Left renal cortex interstitium (tissue), 4 donors: ENCODE data around the gene ENDOG. TPM values are rescaled to one million over a fixed set of nuclear protein-coding genes. Genes with fewer than 3 reads are reported as not detected.
"Not testable (repeated sequence)": the region's sequence is repeated elsewhere in the genome, so short reads cannot be mapped to it uniquely, and the experiment has no call there.

Experiments
- DNase-seq, 4 donors: peaks; one replicate each; pipeline ENCODE4 v3.0.0-alpha.2; 2013; ENCODE audit warnings: low read depth in 4 of 4, low spot score in 2 of 4, missing footprints in 1 of 4
- polyA plus RNA-seq, 4 donors: library from polyadenylated mRNA; unstranded; fragments of 120-200 nt; gene quantifications; one replicate each; pipeline ENCODE4 v1.2.1, GENCODE V29; 2013; ENCODE audit not compliant: insufficient read length in 4 of 4

Gene ENDOG
- polyA plus RNA-seq: 10 to 100 TPM in 2 of 4 donors, 1 to 10 TPM in 2; 6.8 to 16.4 (median 12.6) TPM

- DNase-seq: peak; percentile 82 to 97 (median 89)
Observed at GRCh38 chr9:128818099-128818838, at the start of gene ENDOG. Gene ENDOG (plus strand): TSS chr9:128818500. CDS start chr9:128818685, 185 bp downstream.

DNA sequence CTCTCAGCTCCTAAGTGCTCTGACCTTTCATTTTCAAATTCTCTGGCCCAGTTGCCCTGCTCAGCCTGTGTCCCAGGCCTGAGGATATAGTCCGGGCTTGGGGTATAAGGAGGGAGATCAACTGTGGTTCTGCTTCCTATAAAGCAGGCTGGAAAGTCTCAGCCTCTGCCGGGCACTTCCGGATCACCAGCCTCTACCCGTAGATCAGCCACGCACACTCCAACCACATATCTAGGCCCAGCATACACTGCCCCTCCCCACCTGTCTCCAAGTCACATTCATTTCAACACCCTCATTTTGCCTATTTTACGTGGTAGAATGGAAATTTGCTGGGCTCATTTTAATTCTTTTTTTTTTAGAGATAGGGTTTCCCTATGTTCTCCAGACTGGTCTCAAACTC lies 49.7 kb upstream of the ENDOG start:
- DNase-seq: no peak

DNA sequence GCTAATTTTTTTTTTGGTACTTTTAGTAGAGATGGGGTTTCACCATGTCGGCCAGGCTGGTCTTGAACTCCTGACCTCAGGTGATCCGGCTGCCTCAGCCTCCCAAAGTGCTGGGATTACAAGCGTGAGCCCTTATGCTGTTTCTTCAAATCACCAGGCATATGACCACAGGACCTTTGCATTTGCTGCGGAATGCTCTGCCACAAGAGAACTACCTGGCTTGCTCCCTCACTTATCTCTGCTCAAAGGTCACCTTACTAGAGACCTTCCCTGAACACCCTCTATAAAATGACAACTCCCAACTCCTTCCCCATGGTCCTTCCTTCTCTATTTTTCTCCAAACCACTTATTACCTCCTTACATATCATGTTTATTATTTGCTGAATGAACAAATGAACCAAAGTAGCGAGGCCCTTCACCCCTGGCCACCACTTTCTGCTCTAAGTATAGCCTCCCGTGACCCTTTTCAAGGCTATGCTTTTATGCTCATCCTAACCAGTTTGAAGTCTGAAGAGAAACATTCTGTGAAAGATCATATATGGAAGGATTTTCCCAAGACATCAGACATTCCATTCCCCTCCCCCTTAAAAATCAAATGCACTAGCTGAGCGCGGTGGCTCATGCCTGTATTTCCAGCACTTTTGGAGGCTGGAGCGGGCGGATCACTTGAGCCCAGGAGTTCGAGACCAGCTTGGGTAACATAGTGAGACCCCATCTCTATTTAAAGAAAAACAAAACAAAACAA lies 47.8 kb upstream of the ENDOG start:
- DNase-seq: no peak

- peak in 3 of 4 donors; percentile 10 to 21 (median 11) for DNase-seq
Observed at GRCh38 chr9:128771094-128771721, 47.1 kb upstream of the ENDOG start.

DNA sequence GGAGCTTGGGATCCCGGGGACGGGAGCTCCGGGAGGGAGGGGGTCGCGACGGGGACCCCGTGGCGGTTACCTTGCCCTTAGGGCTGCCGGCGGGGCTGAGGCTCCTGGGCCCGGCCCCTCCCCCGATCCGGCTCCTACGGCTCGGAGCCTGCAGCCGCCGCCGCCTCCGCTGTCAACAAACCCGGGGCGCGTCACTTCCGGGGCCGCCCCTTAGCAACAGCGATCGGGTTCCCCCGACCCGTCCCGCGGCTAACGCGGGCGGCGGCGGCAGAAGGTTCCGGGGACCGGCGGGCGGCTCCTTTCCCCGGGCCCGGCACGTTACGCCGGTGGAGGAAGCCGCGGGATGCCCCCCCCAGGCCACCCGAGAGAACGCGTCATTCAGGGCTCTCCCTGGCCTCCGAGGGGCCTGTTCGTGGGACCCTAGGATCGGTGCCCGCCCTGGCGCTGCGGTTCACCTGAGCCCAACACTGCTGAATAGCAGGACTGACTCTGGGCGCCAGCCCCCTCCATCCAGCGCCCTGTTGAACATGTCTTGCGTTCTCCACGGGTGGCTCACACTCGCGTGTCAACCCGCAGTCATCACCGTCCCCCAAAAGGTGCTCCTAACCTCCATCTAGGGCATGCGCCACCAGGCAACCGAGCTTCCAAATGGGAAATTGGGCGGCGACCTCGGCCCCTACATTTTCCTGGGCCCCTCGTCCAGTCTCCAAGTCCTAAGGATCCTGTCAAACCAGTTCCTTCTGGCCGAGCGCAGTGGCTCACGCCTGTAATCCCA lies 46.4 kb upstream of the ENDOG start, which contains the start of gene ZER1:
Gene ZER1, minus strand, starts transcription at position 183 of the 775 bp plus-strand sequence. CDS start 16,362 bp downstream, outside the sequence.
- peak; percentile 52 to 81 (median 77) for DNase-seq

GRCh38 chr9:128773049-128773448 lies 45.3 kb upstream of the ENDOG start:
- DNase-seq: no peak

- no peak for DNase-seq
Observed at GRCh38 chr9:128774804-128775203, 43.5 kb upstream of the ENDOG start.

DNA sequence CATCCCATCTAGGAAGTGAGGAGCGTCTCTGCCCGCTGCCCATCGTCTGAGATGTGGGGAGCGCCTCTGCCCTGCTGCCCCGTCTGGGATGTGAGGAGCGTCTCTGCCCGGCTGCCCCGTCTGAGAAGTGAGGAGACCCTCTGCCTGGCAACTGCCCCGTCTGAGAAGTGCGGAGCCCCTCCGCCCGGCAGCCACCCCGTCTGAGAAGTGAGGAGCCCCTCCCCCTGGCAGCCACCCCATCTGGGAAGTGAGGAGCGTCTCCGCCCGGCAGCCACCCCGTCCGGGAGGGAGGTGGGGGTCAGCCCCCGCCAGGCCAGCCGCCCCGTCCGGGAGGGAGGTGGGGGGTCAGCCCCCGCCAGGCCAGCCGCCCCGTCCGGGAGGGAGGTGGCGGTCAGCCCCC lies 38.2 kb upstream of the ENDOG start:
- not testable (repeated sequence) for DNase-seq

GRCh38 chr9:128781187-128782070 lies 36.9 kb upstream of the ENDOG start:
- DNase-seq: no peak

- DNase-seq: no peak
Observed at GRCh38 chr9:128782669-128783068, 35.6 kb upstream of the ENDOG start.

GRCh38 chr9:128785427-128785826 lies 32.9 kb upstream of the ENDOG start:
- DNase-seq: no peak

DNA sequence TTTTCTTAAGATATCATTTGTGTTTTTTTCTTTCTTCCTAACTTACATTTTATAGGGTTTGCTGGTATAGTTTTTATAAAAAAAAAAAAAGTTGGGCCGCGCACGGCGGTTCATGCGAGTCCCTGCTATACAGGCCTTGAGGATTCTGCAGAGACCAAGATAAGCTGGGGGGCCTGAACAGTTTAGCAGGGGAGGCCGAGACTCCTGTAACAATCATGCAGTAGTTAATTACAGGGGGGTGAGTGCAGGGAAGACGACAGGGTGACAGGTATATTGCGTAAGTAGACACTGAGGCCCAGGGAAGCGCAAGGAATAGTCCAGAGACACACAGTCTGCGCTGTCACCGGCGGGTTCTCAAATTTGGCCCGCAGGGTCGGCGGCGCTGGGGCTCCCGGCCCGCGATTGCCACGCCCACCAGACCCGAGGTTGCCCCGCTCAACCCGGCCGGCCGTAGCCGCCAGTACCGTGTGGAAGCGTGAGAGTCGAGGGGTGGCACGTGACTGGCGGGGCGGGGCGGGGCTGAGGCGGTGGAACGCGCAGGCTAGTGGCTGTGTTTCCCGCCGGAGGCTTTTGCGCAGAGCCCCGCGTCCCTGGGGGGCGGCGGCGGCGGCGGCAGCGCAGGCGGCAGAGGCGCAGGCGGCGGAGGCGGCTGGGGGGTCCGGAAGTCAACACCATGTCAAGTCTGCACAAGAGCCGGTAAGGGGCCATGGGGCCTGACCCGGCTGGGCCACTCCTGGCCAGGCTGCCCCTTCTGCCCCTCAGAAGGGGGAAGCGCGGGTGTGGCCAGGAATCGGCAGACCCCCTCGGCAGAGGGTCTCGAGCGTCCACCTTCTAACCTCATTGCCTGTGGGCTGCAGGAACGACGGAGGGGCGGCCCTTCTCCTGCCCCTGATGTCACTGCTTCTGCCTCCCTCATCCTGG lies 31.4 kb upstream of the ENDOG start, which contains the start of gene TBC1D13:
Gene TBC1D13, plus strand, starts transcription at position 573 of the 921 bp plus-strand sequence. Its CDS starts 101 bp downstream, at position 674.
- DNase-seq: peak; percentile 42 to 56 (median 49)

GRCh38 chr9:128787659-128788058 lies 30.6 kb upstream of the ENDOG start:
- peak in 3 of 4 donors; percentile 3 to 17 (median 16) for DNase-seq

DNA sequence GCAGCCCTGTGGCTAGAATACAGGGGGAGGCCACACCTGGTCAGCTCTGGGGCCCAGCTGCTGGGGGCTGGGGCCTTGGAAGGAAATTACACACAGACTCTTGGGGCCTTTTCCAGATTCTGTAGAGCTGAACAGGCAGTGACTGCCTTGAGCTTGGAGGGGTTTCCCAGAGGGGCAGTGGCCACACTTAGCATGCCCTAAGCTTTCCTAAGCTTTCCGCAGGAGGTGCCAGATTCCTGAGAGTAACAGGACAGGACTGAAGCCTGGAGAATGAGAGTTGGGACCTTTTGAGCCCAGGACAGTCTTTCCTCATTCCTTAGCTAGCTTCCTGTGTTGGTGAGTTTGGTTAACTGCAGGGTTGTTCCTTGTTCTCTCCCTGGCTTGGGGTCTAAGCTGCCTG lies 29.9 kb upstream of the ENDOG start:
- DNase-seq: no peak

DNA sequence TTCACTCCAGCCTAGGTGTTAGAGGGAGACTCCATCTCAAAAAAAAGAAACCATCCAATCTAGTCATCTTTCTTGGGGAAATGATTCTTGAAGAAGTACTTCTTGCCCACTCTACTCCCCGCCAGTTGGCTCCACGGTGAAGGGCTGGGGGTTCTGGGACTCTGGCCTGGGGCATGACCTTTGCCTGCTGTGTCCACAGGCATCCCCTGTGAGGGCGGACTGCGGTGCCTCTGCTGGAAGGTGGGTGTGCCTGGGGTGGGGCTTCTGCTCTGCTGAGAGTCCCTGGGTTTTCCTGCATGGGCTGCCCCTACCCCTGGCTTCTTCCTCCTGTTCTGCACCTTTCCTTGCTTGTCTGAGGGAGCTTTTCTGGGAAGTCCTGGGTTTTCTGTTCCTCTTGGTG lies 27.8 kb upstream of the ENDOG start:
- DNase-seq: no peak

DNA sequence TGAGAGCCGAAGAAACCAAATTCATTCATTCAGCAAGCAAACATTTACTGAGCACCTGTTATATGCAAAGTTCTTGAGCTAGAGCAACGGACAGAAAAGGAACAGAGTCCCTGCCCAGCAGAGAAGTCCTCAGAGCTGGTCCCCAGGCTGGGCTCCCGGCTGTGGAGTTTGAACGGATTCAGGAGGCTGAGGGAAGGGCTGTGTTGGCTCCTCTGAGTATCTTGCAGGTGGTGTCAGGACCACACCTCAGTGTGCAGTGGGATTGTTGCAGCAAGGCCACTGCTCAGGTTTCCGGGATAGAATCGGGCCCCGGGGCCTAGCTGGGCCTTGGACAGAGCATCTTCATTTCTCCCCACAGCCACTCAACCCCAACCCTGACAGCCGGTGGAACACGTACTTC lies 26.2 kb upstream of the ENDOG start:
- no peak for DNase-seq

GRCh38 chr9:128792978-128793686 lies 25.2 kb upstream of the ENDOG start:
- DNase-seq: no peak

- not testable (repeated sequence) for DNase-seq
Observed at GRCh38 chr9:128794961-128795360, 23.3 kb upstream of the ENDOG start.
